Tibial nerve (tissue), 4 donors: ENCODE measurements around the gene PIAS2.

Experiments used
- CTCF ChIP-seq, 5 experiments: fragments of 200-600 bp in 3 of 5; fragments of 450-650 bp in 2 of 5; sonication (generic) in 3 of 5; IDR thresholded peaks; one replicate each; pipeline ENCODE4 v1.5.1; 2016 to 2019; ENCODE audit warnings: antibody characterized with exemption in 5 of 5, mild to moderate bottlenecking in 3 of 5, moderate library complexity in 2 of 5
- EP300 ChIP-seq, 2 donors: sonication (generic); formaldehyde crosslinking; IDR thresholded peaks; one replicate each; pipeline ENCODE4 v1.6.1; 2017; ENCODE audit warnings: antibody characterized with exemption in 2 of 2, mild to moderate bottlenecking in 1 of 2
- POLR2A ChIP-seq, 2 donors: fragments of 450-650 bp; IDR thresholded peaks; one replicate each; pipeline ENCODE4 v1.6.1; 2017; ENCODE audit warnings: antibody characterized with exemption in 2 of 2, mild to moderate bottlenecking in 2 of 2, moderate library complexity in 2 of 2

DNA sequence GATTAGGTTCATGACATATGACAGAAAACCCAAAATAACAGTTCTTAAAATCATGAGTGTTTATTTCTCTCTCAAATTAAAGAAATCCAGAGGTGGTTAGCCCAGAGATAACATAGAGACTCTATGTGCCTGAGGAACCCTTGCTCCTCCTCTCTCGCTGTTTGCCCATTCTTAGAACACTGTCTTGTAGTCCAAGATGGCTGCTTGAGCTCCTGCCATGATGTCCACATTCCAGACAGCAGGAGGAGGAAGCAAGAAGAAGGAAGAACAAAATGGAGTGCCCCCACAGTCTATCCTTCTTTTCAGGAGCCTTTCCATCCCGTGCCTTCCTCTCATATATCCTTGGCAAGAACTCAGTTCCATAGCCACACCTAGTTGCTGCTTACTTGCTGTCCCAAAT is 146.6 kb downstream of the PIAS2 start:
- no peak for TF ChIP-seq POLR2A (IDR thresholded peaks at IDR 0.05)
- TF ChIP-seq CTCF (IDR thresholded peaks at IDR 0.05) = no peak
- TF ChIP-seq EP300 (IDR thresholded peaks at IDR 0.05) = no peak
